Limb (tissue), 2 donors: ENCODE measurements around the gene CEP89.
"Not testable (repeated sequence)": the region's sequence is repeated elsewhere in the genome, so short reads cannot be mapped to it uniquely, and the experiment has no call there.

Source experiments
- DNase-seq, 2 donors: peaks; one replicate each; pipeline ENCODE4 v3.0.0-alpha.2; 2016; ENCODE audit errors: extremely low spot score in 2 of 2

CEP89 gene

GRCh38 chr19:32869966-32870573 lies 101.7 kb downstream of the CEP89 start:
- DNase-seq = no peak

- DNase-seq = no peak
Observed at GRCh38 chr19:32869369-32869965, 102.3 kb downstream of the CEP89 start, which contains the start of gene SLC7A9. SLC7A9 (minus strand) TSS chr19:32869767; CDS start chr19:32868534, 1,233 bp downstream.

DNA sequence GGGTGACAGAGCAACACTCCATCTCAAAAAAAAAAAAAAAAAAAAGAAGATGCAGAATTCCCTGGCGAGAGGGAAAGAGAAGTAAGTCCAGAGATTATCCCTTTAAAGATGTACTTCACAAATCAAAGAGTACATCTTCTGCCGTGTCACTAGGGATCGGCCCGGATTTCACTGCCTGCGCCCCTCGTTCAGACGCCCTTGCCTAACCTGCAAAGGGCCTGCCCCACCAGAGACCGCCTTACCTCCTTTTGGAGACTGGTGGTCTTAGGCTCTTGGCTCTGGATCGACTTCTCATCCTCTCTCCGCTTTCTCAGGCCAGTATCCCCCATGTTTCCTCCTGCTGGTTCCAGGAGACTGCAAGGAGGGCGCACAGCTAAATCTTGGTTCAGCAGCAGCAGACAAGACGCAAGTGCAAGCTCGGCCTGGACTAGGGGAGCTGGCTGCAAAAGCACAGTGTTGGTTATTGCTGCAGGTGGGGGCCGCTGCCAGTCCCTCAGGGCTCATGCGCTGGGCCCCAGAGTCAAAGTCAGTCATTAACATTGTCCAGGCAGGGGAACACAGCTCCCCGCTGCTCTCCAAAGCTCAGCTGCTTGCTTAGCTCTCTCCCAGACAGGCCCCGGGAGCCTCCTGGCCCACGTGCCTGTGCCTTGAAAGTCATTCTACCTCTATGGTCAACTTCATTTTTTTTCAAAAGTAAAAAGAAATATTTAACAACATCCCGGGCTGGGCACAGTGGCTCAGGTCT lies 103.4 kb downstream of the CEP89 start:
- no peak for DNase-seq

DNA sequence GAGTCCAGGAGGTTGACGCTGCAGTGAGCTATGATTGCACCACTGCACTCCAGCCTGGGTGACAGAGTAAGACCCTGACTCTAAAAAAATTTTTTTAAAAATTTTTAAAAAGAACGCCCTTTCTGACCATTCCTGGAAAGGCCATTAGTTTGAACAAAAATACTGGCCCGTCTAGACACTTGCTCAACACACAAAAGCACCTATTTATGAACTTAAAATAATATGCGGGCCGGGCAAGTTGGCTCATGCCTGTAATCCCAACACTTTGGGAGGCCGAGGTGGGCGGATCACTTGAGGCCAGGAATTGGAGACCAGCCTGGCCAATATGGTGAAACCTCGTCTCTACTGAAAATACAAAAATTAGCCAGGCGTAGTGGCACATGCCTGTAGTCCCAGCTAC lies 104.3 kb downstream of the CEP89 start:
- not testable (repeated sequence) for DNase-seq

- peak in 1 of 2 donors; percentile 21 for DNase-seq
Observed at GRCh38 chr19:32866564-32867265, 105.0 kb downstream of the CEP89 start.

DNA sequence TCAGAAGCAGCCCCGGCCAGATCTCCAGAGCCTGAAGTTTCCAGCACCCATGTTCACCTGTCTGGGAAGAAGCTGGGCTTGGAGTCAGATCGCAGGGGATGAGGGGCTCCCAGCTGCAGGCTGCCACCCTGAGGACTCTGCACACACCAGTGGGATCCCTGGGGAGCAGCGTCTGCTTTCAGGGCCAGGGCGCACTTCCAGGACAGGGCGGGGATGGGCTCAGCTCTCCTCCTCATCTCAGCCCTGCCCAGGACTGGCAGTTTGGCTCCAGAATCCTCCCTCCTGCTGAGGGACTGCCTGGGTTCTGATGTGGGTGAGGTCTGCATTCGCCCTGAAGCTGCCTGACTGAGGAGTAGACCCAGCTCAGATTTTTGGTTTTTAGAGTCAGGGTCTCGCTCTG lies 105.7 kb downstream of the CEP89 start:
- no peak for DNase-seq

DNA sequence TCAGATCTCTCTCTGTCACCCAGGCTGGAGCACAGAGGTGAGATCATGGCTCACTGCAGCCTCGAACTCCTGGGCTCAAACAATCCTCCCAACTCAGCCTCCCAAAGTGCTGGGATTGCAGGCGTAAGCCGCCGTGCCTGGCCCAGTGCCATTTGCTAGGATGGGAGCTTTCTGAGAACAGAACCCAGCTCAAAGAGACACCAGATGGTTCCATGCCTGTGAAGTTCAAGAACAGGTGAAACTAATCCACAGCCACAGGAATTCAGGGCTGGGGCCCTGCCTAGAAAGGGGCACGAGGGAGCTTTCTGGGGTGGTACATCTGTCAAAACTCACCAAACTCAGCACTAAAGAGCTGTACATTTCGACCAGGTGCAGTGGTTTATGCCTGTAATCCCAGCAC lies 106.4 kb downstream of the CEP89 start:
- no peak for DNase-seq

- no peak for DNase-seq
Observed at GRCh38 chr19:32864318-32865007, 107.3 kb downstream of the CEP89 start.

- DNase-seq = no peak
Observed at GRCh38 chr19:32863841-32864240, 107.9 kb downstream of the CEP89 start.

DNA sequence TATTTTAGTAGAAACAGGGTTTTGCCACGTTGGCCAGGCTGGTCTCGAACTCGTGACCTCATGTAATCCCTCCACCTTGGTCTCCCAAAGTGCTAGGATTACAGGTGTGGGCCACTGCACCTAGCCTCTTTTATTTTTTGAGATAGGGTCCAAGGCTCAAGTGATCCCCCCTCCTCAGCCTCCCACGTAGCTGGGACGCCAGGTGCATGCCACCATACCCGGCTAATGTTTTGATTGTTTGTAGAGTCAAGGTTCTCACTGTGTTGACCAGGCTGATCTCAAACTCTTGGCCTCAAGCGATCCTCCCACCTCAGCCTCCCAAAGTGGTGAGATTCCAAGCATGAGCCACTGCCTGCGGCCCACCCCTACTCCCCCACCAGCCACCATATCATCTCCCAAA lies 108.5 kb downstream of the CEP89 start:
- DNase-seq = no peak

DNA sequence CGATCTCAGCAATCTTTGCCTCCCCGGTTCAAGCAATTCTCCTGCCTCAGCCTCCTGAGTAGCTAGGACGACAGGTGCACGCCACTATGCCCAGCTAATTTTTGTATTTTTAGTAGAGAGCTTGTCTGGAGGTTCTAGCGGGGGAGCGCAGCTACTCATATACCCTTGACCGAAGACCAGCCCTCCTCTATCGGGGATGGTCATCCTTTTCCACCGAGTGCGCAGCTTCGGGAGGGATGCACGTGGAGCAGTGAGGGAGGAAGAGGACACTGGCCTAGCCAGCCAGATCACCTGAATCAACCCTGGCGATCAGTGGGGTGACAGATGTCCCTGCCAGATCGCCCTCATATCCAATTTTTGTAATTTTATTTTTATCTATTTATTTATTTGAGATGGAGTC lies 109.0 kb downstream of the CEP89 start:
- DNase-seq = no peak

- DNase-seq = no peak
Observed at GRCh38 chr19:32862173-32862572, 109.6 kb downstream of the CEP89 start.

GRCh38 chr19:32861596-32861995 lies 110.2 kb downstream of the CEP89 start:
- DNase-seq = no peak

DNA sequence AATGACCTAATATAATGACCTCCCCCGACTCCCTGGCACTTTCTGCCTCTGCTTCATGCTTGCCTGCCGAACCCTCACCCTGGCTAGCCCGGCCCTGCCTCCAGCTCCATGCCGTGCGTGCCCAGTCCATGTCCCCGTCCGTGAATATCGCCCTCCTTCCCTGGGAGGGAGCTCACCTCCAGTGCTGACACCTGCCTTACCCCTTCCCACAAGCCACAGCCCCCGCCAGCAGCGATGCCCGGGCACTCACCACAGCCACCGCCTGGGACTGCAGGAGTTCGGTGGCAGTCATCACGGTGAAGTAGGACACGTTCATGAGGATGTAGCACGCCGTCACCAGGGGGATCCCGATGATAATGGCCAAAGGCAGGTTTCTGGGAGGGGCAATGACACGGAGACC lies 112.2 kb downstream of the CEP89 start:
- no peak for DNase-seq

DNA sequence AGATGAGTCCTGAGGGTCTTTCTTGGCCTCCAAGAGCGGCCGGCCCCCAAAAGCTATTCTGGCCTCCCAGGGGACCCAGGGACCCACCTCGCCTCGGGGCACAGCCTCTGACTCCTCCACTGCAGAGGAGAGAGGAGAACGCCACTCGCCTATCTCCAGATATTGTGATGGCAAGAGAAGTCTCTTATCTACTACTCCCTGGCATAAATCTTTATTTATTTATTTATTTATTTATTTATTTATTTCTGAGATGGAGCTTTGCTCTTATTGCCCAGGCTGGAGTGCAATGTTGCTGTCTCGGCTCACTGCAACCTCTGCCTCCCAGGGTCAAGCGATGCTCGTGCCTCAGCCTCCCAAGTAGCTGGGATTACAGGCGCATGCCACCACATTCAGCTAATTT lies 113.2 kb downstream of the CEP89 start:
- DNase-seq = no peak

GRCh38 chr19:32858155-32858554 lies 113.6 kb downstream of the CEP89 start:
- DNase-seq = no peak

DNA sequence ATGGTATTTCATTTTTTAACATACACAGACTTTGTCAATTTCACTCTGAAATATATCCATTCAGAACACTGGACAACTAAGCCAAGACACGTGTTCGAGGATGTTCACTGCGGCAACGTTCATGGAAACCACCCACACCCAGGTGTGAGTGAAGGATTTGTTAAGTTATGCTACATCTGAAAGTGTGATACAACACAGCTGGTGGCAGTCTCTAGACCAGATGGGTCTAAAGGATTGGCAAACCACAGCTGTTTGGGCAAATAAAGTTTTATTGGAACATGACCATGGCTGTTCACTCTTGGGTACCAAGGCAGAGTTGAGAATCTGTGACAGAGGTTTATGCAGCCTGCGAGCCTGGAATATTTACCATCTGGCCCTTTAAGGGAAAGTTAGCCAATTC lies 114.2 kb downstream of the CEP89 start:
- no peak for DNase-seq

GRCh38 chr19:32856818-32857217 lies 114.9 kb downstream of the CEP89 start:
- DNase-seq = not testable (repeated sequence)

DNA sequence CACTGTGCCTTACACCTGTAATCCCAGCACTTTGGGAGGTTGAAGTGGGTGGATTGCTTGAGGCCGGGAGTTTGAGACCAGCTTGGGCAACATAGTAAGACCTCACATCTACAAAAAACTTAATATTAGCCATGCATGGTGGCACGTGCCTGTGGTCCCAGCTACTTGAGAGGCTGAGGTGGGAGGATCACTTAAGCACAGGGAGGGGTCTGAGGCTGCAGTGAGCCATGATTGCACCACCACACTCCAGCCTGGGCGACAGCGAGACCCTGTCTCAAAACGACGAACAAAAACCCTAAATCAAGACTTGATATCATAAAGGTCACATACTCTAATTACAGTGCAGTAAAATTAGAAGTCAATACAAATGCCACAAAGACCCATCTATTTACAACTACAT lies 119.5 kb downstream of the CEP89 start:
- no peak for DNase-seq

GRCh38 chr19:32848035-32848434 lies 123.7 kb downstream of the CEP89 start:
- DNase-seq = not testable (repeated sequence)

DNA sequence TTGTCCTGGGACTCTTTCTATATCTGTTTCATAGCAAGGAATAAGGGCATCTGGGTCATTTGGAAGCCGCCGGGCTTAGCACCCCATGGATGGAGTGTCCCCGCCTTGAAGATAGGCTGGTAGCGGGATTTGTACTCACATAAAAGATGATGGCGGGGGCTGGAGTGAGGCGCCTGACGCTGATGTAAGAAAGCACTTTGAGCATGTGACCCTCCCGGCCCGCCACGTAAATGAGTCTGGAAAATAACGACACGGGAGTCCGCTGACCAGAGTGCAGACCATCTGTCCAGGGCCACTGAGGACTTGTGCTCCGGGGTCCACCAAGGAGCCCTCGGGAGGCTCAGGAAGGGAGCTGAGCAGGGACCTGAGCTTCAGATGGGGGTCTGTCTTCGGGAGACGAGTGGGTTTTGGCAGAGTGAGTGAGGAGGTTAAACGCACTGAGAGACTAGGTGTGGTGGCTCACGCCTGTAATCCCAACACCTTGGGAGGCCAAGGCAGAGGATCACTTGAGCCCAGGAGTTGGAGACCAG lies 128.0 kb downstream of the CEP89 start:
- no peak for DNase-seq
